Testis (tissue), 2 donors: Measurements from ENCODE around the gene DDX54.

Source experiments
- POLR2A ChIP-seq: fragments of 450-650 bp; IDR thresholded peaks from one replicate; pipeline ENCODE4 v1.6.1; 2017; ENCODE audit warnings: antibody characterized with exemption, mild to moderate bottlenecking, moderate library complexity
- TF ChIP-seq, protein P1 (sequence below), 3 experiments: fragments of 450-650 bp in 2 of 3; fragments of 200-600 bp in 1 of 3; sonication (generic) in 1 of 3; IDR thresholded peaks; one replicate each; pipeline ENCODE4 v1.5.1; 2016 to 2019; ENCODE audit warnings: antibody characterized with exemption in 3 of 3, mild to moderate bottlenecking in 2 of 3, moderate library complexity in 1 of 3

DNA sequence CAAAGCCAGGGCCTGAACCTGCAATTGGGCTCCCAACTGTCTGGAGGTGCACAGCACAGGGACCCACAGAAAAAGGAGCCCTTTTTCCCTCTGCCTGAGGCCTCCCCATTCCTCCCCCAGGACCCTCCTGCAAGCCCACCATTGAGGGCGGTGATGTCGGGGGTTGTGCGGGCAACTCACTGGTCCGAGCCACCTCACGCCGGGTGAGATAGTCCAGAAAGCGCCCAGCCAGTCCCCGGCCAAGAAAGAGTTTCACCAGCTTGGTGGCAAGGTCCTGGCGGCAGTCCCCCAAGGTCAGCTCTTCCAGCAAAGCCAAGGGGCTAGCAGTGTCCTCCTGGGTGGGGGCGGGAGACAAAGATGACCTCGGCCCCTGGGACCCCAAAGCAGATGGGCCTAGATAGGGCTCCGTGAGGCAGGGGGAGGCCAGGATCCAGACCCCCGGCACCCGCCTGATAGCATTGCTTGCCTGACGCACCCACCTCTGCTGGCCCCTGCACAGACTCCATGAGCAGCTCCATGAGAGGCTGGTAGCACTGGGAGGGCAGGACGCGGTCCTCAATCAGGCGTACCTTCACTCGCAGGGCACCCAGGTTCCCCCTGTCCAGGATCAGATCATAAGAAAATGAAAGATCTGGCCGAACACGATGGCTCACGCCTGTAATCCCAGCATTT is 69.7 kb downstream of the DDX54 start:
- TF ChIP-seq, protein P1, sequence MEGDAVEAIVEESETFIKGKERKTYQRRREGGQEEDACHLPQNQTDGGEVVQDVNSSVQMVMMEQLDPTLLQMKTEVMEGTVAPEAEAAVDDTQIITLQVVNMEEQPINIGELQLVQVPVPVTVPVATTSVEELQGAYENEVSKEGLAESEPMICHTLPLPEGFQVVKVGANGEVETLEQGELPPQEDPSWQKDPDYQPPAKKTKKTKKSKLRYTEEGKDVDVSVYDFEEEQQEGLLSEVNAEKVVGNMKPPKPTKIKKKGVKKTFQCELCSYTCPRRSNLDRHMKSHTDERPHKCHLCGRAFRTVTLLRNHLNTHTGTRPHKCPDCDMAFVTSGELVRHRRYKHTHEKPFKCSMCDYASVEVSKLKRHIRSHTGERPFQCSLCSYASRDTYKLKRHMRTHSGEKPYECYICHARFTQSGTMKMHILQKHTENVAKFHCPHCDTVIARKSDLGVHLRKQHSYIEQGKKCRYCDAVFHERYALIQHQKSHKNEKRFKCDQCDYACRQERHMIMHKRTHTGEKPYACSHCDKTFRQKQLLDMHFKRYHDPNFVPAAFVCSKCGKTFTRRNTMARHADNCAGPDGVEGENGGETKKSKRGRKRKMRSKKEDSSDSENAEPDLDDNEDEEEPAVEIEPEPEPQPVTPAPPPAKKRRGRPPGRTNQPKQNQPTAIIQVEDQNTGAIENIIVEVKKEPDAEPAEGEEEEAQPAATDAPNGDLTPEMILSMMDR (IDR thresholded peaks at IDR 0.05) = no peak
- TF ChIP-seq POLR2A = no peak
